CD4-positive, alpha-beta T cell treated with Interleukin-21 for 1 hour (primary cell): Measurements from ENCODE around the gene ADI1.
A peak's percentile ranks its signal among the peaks of the same experiment; 100 is the strongest.

ENCODE experiments used
- DNase-seq: peaks from one replicate; pipeline ENCODE4 v3.0.0-alpha.2; 2020

Gene ADI1, protein sequence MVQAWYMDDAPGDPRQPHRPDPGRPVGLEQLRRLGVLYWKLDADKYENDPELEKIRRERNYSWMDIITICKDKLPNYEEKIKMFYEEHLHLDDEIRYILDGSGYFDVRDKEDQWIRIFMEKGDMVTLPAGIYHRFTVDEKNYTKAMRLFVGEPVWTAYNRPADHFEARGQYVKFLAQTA

DNA sequence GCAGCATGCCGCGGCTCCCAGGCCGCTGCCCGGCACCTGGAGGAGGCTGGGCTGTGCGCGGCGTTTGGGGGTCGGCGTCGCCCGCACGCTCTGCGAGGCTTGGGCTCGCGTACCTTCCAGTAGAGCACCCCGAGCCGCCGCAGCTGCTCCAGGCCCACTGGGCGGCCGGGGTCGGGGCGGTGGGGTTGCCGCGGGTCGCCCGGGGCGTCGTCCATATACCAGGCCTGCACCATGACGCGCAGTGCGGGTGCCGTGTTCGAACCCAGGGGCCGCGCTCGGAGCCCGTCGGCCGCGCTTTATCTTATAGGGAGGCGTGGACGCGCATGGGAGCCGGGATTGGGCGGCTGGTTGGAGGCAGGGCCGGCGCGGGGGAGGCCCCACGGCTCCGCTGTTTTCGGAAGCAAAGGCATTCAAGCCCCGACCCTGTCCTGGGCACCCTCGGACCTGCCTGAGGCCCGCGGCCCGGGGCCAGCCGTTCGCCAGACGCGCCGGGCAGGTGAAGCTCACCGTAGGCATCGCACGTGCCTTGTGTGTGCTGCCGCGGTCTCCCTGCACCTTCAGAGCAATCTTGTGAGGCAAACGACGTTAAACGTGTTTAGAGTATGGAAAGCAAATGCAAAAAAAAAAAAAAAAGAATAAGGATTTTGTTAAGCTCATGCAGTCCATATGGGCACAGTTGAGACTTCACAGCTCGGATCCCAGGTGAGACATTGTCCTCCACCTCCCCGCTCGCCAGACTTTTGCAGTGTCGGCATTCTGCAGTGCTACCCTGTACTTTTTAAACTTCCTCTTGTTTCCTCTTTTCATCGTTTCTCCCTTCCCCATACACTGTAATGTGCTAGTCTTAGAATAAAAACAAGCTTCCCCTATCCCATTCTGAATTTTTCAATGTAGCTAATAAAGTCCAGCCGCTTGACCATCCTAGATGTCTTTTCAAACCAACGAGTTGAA, at the start of gene ADI1:
ADI1 (minus strand) TSS at position 277 of the 951 bp plus-strand sequence; CDS start at position 233, 44 bp downstream.
- DNase-seq, result peak; percentile 81

DNA sequence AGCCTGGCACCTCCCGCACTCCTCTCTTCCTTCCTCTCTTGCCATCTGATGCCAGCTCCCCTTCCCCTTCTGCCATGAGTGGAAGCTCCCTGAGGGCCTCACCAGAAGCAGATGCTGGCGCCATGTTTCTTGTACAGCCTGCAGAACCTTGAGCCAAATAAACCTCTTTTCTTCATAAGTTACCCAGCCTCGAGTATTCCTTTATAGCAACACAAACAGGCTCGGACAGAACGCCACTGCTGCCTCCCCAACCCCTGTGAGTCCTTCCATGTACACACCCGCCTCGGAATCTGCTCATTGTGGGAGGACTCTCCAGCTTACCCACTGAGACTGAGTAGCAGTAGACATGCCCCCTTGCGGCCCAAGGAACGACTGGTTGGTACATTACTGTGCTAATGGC, 47.5 kb upstream of the ADI1 start:
- DNase-seq, result no peak

DNA sequence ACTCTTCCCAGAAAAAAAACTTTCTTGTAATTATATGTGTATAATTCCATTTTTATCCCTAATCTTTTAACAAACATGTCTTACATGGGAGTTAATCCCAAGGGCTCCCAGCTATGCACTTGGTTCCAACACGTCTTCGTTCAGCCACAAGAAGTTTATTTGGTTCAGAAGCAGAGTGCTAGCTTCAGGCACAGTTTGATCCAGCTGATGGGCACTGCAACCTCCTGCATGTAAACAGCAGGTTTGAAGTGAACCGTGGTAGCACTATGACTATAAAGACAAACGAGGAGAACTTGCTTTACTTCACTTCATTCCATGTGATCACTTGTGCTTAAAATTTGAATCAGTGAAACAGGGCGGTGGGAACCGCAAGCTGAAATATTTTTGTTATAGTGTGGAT, 45.8 kb upstream of the ADI1 start:
- no peak for DNase-seq

DNA sequence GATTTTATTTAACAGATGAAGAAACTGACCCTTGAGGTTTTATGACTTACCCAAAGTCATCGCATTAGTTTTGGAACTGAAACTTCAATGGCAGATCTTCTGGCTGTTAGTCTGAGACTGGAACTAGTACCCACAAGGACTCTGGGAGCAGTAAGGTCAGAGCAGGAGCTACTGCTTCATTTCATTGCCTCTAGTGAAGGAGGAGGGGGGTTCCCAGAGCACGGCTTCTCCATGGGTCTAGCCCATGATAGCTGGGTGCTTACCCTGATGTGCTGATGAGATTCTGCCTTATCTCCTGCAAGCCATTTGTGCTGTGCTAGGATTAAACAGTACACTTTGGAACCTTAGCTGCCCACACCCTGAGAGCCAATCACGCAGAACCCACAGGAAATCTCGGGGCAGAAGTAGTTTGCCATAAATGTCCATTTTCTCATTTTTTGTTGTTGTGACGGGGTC, 44.2 kb upstream of the ADI1 start:
- DNase-seq, result no peak

DNA sequence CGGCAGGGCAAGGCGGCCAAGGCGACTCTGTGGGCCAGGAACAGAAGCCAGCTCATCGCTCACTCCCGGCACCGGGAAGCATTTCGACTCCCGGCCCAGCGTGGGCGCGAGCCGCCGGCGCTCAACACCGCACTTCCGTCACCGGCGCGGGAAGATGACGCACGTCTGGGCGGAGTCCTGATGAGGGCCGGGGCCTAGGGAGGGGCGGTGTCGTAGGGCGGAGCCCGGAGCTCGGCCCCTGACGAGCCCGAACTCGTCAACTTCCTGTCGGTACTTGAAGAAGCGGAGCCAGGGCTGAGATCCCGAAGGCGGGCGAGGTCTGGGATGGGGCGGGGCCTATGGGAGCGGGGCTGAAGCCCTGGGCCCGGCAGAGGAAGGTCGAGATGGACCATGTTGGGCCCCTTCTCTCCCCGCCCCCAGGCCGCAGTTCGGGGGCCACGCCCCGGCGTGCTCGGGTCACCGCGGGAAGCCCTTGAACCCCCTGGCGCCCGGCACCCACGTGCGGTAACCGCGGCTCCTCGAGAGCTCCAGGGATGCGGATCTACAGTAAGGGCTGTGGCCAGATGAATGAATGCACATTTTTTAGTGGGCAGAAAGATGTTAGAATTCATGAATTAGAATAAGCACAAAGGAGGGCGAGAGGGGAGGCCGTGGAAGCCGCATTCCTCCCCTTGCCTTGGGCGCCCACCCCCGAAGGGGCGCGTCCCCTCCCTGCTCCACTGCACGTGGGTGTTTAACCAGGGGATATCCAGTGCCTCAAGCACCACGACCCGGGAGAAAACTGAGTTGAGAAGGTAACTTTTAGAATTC, 39.1 kb upstream of the ADI1 start, which contains the start of gene RNASEH1:
RNASEH1 (minus strand) TSS at position 129 of the 810 bp plus-strand sequence; CDS start at position 56, 73 bp downstream.
- DNase-seq, result peak; percentile 97

DNA sequence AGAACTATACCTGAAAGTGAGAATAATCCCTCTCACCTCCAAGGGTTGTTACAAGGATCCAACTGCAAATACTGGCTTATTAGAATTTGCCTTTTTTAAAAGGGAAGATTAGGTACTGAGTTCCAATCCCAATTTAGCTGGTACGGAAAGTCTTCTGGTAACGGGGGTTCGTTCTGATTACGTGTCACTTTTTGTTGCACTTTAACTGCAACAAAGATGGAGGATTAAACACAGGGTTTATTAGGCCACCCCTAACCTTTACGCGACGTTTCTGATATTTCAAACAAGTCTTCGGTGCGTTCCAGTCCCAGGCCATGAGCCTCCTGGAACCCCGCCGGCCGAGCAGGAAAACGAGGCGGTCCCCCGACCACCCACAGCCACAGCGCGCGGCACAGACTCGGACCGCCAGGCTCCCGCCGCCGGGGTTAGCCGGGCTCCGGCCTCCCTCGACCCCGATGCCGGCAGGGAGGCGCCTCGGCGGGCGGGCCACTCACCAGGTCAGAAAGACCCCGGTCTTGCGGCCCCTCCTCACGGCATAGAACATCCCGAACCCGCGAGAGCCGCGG, 38.4 kb upstream of the ADI1 start:
- DNase-seq, result no peak

DNA sequence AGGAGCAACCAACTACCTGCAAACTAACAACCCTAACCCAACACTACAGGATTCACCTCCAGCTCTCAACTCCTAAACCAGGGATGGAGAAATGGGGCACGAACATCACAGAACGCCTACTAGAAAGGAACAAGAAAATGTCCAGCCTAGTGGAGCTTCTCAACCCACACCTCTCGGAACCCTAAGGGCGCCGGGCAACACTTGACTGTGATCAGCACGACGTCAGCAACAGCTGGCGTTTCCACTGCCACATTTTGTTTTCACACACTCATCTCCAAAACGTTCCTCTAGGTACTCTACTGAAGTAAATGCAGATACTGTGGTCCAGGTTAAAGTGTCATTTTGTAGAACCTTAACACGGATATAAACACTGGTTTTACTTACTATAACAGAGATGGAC, 34.6 kb upstream of the ADI1 start:
- DNase-seq, result no peak

DNA sequence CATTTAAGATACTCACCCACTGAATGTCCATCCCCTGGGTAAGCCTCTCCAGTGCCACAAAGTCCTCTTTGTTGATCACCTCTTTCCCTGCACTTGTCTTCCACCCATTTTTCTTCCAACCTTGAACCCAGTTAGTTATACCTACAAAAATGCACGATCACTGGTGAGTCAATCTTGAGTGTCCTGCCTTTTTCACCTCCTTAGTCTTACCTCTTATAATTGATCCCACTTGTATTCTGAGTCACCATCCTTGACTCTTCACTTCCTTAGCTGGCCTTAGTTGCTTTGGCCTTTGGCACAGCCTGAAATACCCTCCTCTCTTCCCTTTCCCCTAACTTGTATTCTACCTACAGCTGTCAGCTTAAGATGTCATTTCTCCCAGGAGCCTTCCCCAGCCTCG, 28.6 kb upstream of the ADI1 start:
- DNase-seq, result no peak

DNA sequence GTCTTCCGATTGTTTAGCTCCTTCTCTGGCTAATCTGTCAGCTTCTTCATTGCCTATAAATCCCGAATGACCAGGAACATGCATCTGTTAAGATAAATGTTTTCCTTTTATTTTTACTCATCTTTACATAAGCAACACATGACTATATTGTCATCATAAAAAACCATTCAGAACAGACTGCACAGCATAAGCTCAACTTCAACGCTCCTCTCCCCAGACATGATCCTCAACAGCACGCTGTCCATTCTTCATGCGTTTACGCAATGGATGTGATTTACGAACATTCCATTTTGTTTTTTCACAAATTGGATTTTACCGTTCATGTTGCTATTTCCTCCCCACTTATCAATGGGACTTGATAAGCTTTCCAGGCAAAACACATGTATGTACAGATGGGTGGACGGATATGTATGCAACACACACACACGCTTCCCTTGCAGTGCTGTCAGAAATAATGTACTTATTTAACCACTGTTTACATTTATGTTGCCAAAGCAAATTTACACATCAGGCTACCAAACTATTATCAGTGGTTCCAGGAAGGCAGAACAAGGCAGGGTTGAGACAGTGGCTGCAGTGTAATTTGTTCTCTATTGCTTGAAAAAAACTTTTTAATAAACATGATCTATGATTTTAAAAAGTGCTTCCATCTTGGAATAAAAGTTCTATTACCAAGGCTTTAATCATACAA, 26.6 kb upstream of the ADI1 start:
- DNase-seq, result no peak

DNA sequence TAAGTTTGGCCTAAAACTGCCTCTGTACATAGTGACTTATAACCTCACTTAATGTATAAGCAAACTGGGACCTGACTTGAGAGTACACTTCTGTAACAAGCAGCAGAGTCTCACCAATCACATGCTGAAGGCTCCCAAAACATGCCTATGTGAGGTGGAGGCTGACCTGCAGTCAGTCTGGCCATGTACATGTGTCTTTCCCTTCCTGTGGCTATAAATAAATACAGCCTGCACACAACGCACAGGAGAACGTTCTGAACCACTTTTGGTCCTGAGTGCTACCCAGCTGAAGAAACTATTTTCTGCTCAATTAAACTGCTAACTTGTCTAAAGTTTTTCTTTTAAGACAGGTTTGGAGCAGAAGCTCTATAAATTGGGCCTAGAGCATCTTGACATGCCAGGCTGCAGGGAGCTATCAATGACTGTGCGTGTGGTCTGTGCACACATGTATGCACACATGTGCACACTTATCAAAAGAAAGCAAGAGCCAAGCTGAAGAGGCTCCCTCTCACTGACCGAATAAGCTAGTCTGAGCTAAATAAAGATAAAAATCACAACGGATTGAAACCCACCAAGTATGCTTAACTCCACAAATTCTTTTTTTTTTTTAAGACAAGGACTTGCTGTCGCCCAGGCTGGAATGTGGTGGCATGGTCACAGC, 23.8 kb upstream of the ADI1 start:
- DNase-seq, result no peak

DNA sequence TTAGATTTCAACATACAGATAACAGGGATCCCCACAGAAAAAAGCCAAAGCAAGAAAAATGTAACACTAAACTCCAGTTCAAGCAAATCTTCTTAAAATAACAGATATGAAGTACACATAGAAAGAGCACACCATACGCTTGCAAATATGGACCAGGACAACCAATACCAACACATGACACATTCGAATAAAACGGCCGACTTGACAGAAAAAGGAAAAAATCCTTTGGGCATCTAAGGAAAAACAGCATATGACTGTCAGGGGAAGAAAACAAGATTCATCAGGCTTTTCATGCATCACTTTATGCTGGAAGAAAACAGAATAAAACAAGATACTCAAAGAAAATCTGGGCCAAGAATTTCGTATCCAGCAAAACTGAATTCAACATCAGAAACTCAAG, 22.8 kb upstream of the ADI1 start:
- DNase-seq, result no peak

DNA sequence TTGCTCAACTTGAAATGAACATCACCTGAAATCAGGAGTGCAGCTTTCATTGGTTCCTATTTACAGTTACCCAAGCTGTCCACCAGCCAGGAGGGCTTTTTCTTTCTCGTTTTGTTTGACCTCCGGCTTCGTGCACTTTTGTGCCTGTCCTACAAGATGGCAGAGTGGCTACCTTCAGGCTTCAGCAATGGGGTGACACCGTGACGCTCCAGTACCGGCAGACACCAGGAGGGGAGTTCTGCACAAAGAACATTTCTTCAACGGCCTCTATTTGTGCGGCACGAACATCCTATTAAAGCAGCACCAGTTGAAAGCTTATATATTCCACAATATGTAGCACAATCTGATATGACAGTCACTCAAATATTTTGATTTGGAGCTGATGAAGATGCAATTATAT, 20.5 kb upstream of the ADI1 start:
- DNase-seq, result no peak

DNA sequence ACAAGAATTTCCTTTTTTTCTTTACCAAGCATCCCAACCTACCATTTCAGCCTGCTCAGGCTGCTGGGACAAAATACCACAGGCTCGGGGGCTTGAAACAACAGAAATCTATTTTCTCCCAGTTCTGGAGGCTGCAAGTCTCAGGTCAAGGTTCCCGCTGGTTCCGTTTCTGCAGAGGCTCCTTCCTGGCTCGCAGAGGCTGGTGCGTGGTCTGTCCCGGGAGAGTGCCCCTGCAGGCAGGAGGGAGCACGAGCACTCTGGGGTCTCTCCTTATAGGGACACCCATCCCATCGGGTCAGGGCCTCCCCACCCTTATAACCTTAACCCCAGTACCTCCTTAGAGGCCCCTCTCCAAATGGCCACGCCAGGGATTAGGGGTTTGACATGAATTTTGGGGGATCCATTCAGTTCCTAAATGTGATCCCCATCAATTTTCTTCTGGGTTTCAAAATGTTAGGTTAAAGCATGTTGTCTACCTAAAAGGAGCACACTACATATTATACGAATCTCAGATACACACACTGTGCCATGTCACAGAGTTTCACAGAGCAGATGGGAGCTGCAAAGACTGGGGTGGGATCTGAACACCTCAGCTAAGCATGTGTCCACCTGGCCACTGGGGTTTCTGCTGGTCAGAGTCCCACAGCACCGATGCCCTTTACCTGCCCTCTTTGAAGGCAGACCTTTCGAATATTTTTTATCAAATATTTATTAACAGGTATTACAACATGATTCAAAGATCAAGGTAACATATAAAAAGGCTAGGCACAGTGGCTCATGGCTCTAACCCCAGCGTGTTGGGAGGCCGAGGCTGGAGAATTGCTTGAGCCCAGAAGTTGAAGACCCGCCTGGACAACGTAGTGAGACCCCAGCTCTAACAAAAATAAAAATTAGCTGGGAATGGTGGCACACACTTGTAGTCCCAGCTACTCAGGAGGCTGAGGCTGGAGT, 17.6 kb upstream of the ADI1 start:
- no peak for DNase-seq

DNA sequence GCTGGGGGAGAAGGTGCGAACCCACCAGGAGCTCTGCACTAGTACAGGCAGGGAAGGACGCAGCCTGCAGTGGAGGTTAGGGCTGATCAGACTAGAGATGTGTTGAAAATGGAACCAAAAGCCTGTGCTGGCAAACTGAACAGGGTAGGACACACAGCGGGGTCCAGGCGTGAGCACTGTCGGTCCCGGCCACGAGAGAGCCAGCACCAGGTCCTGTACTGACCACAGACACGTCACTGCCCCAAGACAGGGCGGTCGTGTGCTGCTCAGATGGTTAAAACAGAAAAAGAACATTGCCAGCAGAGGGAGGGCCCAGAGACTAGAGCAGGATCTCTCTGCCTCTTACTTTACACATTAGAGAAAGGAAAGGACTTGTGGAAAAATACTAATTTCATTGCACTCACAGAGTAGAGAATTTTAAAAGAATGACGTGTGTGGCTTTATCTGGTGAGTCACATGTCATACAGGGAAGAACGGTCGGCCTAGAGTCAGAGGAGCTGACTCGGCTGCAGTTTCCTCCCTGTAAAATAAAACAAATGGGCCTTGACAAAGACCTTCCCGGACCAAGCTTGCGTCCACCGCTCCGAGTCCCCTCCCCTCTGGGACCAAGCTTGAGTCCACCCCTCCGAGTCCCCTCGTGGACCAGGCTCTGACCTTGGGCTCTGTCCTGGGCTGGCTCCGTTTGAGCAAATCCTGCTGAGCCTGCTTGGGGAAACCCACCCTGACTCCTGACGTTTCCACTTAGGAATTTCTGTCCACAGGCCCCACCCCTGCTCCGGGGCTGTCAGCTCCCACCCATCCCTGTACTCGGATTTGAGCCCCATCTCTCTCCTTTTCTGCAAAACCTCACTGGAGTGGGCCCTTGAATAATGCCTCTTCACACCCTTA, 16.7 kb upstream of the ADI1 start:
- DNase-seq, result no peak

DNA sequence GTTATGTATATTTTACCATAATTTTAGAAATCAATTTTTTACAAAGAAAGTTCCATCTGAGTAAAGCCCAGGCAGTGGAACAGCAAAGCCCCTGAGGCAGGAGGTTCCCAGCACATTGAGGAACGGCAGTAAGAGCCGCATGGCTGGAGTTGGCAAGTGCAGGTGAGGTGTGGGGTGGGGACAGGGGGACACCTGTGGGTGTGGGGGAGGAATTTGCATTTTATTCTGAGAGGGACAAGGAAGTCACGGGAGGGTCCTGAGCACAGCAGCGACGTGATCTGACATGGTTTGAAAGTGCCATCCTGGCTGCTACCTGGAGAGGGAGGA, 16.1 kb upstream of the ADI1 start:
- DNase-seq, result no peak

DNA sequence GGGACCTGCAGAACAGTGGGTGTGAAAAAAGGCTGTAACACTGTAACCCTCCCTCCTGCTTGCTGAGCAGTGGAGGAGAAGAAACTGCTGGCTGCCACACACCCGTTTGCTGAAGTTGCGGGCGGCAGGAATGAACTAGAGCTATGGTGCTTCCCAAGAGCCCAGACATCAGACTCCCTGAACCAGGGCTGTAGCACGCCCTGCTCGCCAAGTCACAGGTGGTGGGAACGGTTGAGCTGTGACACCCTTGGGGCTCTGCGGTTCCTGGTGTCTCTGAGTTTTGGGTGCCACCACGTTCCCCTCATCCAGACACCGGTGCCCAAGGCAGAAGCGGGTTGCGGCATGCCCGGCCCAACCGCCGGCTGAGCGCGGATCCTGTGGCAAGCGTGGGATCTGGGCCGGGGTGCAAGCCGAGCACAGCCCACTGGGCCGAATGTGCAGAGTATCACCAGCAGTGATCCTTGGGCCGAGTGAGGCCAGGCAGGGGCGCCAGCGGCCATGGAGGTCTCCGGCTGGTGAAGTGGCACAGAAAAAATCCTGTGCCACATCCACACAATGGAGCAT, 15.0 kb upstream of the ADI1 start:
- no peak for DNase-seq

DNA sequence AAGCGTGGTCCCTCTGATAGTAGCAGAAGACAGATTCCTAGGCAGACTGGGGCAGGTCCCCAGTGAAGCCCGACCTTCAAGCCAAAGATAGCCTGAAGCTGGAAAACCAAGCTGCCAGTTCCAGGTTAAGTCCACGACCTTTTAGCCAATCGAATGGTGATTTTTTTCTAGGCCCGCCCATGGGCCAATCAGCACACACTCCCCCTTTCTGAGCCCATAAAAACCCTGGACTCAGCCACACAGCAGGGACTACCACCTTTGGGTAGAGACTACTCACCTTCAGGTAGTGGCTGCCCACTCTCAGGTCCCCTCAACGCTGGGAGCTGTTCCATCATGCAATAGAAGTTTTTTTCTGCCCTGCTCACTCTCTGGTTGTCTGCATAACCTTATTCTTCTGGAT, 14.5 kb upstream of the ADI1 start:
- no peak for DNase-seq

DNA sequence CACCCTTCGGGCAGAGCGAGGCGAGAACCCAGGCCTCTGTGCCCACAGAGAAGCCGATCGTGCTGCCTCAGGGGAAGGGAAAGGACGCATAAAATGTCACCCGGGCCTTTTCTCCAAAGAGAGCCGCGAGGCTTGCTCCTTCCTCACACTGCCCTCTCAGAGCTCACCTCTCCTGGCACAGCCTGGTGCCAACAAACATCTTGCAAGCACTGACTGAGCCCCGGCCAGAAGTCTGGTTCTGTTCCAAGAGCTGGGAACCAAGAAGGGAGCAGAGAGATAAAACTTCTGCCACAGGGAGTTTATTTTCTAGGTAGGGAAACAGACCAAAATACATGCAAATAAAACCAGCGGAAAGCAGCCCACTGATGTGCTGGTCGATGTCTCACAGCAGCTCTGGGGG, 13.6 kb upstream of the ADI1 start:
- no peak for DNase-seq

DNA sequence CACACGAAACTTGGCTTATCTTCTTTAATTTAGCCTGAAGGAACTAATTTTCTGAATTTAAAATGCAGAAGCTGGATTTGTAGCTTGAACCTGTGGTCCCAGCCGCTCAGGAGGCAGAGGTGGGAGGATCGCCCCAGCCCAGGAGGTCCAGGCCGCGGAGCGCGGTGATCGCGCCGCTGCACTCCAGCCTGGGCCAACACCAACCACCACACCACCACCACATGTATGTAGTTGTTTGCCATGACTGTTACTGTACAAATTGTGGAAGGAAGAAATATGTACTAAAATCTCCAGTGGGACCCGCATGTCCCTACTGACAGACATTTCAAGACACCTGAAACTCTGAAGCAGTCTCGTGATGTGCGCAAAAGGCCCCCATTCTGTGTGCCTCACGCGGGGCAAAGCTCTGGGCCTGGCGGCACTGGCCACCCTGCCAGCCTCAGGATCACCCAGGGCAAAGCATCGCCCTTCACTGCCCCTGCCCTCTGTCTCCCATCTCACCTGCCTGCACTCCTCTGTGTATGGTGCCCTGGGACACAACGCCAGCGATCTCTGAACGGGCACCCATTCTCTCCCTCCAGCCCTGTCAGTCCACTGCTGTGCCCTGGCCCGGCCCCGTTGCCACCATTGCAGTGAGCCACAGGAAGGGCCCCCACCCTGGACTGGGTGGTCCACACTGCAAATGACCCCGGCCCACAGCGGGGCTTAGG, 10.1 kb upstream of the ADI1 start:
- no peak for DNase-seq
